HEK293 (cell line): ENCODE results near the gene LGALS3BP.
A peak's percentile ranks its signal among the peaks of the same experiment; 100 is the strongest.

Experiments
- CTCF ChIA-PET: fragments of 350-600 bp; formaldehyde crosslinking; extraction: SDS; loops from one replicate; lab custom pipeline; 2021; ENCODE audit warnings: antibody characterized with exemption; lab: Yijun Ruan, JAX
- POLR2A ChIA-PET: fragments of 300-600 bp; formaldehyde crosslinking; extraction: SDS; loops from one replicate; lab custom pipeline; 2020; ENCODE audit warnings: antibody characterized with exemption, inconsistent platforms; lab: Yijun Ruan, JAX
- H3K27ac ChIP-seq: fragments of 200-500 bp; sonication (Bioruptor generic); 2 replicates; pipeline ENCODE4 v1.5.1; 2014; ENCODE audit warnings: low read depth, low read length, control low read depth, inconsistent platforms; ENCODE audit errors: extremely low read depth
- H3K36me3 ChIP-seq, 2 experiments: fragments of 200-500 bp in 1 of 2; sonication (Bioruptor generic) in 1 of 2; 1 replicate in 1 of 2; 2 replicates in 1 of 2; pipeline ENCODE4 v1.5.1; 2014 to 2017; ENCODE audit warnings: inconsistent platforms in 2 of 2, low read length in 2 of 2; ENCODE audit not compliant: control insufficient read depth in 2 of 2, insufficient read depth in 1 of 2
- H3K4me1 ChIP-seq: fragments of 200-500 bp; sonication (Bioruptor generic); 2 replicates; pipeline ENCODE4 v1.5.1; 2014; ENCODE audit warnings: mild to moderate bottlenecking, low read length, inconsistent platforms; ENCODE audit not compliant: control insufficient read depth, insufficient read depth
- H3K4me3 ChIP-seq: 2 replicates; pipeline ENCODE4 v1.5.1; 2011; ENCODE audit warnings: low read depth, mild to moderate bottlenecking, control low read depth, low read length, moderate library complexity
- H3K9me3 ChIP-seq: fragments of 200-500 bp; sonication (Bioruptor generic); 2 replicates; pipeline ENCODE4 v1.5.1; 2014; ENCODE audit warnings: low read depth, low read length, inconsistent platforms; ENCODE audit not compliant: control insufficient read depth, insufficient read depth
- IKZF3 ChIP-seq: fragments of 450-650 bp; IDR thresholded peaks from 2 replicates; pipeline ENCODE4 v1.5.0; 2018; ENCODE audit warnings: missing biosample characterization, mild to moderate bottlenecking, missing genetic modification characterization, moderate library complexity
- OSR2 ChIP-seq: fragments of 450-650 bp; formaldehyde crosslinking; IDR thresholded peaks from 2 replicates; pipeline ENCODE4 v1.5.1; 2016; ENCODE audit warnings: missing biosample characterization, missing genetic modification characterization
- PRDM1 ChIP-seq: fragments of 450-650 bp; formaldehyde crosslinking; IDR thresholded peaks from 2 replicates; pipeline ENCODE4; 2016; ENCODE audit warnings: missing biosample characterization, missing genetic modification characterization
- PRDM10 ChIP-seq: fragments of 450-650 bp; formaldehyde crosslinking; IDR thresholded peaks from 2 replicates; pipeline ENCODE4 v1.5.1; 2016; ENCODE audit warnings: missing biosample characterization, missing genetic modification characterization
- SCRT2 ChIP-seq: fragments of 450-650 bp; formaldehyde crosslinking; IDR thresholded peaks from 2 replicates; pipeline ENCODE4 v1.5.1; 2016; ENCODE audit warnings: missing biosample characterization, missing genetic modification characterization
- TRIM28 ChIP-seq: IDR thresholded peaks from 2 replicates; pipeline ENCODE4 v1.6.1; 2011; ENCODE audit warnings: low read length, control low read depth, borderline replicate concordance
- ZEB2 ChIP-seq: fragments of 450-650 bp; formaldehyde crosslinking; IDR thresholded peaks from 2 replicates; pipeline ENCODE4 v1.5.1; 2016; ENCODE audit warnings: missing biosample characterization, missing genetic modification characterization
- ZFP37 ChIP-seq: fragments of 450-650 bp; formaldehyde crosslinking; IDR thresholded peaks from 2 replicates; pipeline ENCODE4 v1.5.1; 2016; ENCODE audit warnings: missing biosample characterization, missing genetic modification characterization
- ZFP69B ChIP-seq: fragments of 450-650 bp; formaldehyde crosslinking; IDR thresholded peaks from 2 replicates; pipeline ENCODE4 v1.5.1; 2016; ENCODE audit warnings: missing biosample characterization, missing genetic modification characterization
- ZNF10 ChIP-seq: fragments of 450-650 bp; formaldehyde crosslinking; IDR thresholded peaks from 2 replicates; pipeline ENCODE4 v1.5.1; 2017; ENCODE audit warnings: missing biosample characterization, missing genetic modification characterization
- ZNF175 ChIP-seq: fragments of 450-650 bp; formaldehyde crosslinking; IDR thresholded peaks from 2 replicates; pipeline ENCODE4 v1.5.1; 2016; ENCODE audit warnings: missing biosample characterization, missing genetic modification characterization
- ZNF311 ChIP-seq: fragments of 450-650 bp; formaldehyde crosslinking; IDR thresholded peaks from 2 replicates; pipeline ENCODE4 v1.5.1; 2017; ENCODE audit warnings: missing biosample characterization, missing genetic modification characterization, borderline replicate concordance
- ZNF324 ChIP-seq: fragments of 450-650 bp; formaldehyde crosslinking; IDR thresholded peaks from 2 replicates; pipeline ENCODE4 v1.5.1; 2016; ENCODE audit warnings: missing biosample characterization, missing genetic modification characterization
- ZNF335 ChIP-seq: fragments of 450-650 bp; formaldehyde crosslinking; conservative IDR thresholded peaks from 2 replicates; pipeline ENCODE4 v1.5.1; 2016; ENCODE audit warnings: missing biosample characterization, missing genetic modification characterization
- ZNF366 ChIP-seq: fragments of 450-650 bp; formaldehyde crosslinking; conservative IDR thresholded peaks from 2 replicates; pipeline ENCODE4 v1.5.1; 2016; ENCODE audit warnings: missing biosample characterization, missing genetic modification characterization
- ZNF394 ChIP-seq: fragments of 450-650 bp; formaldehyde crosslinking; IDR thresholded peaks from 2 replicates; pipeline ENCODE4 v1.5.1; 2016; ENCODE audit warnings: missing biosample characterization, missing genetic modification characterization, mild to moderate bottlenecking, moderate library complexity, borderline replicate concordance
- ZNF629 ChIP-seq: fragments of 450-650 bp; formaldehyde crosslinking; IDR thresholded peaks from 2 replicates; pipeline ENCODE4 v1.5.1; 2017; ENCODE audit warnings: missing biosample characterization, missing genetic modification characterization
- ZNF654 ChIP-seq: fragments of 450-650 bp; formaldehyde crosslinking; IDR thresholded peaks from 2 replicates; pipeline ENCODE4 v1.5.1; 2016; ENCODE audit warnings: low read depth, missing biosample characterization, missing genetic modification characterization
- ZNF660 ChIP-seq: fragments of 450-650 bp; IDR thresholded peaks from 2 replicates; pipeline ENCODE4 v1.5.1; 2018; ENCODE audit warnings: missing biosample characterization, mild to moderate bottlenecking, missing genetic modification characterization
- ZNF692 ChIP-seq: fragments of 450-650 bp; formaldehyde crosslinking; IDR thresholded peaks from 2 replicates; pipeline ENCODE4 v1.5.1; 2016; ENCODE audit warnings: missing biosample characterization, missing genetic modification characterization
- ZNF701 ChIP-seq: fragments of 450-650 bp; formaldehyde crosslinking; IDR thresholded peaks from 2 replicates; pipeline ENCODE4 v1.5.1; 2016; ENCODE audit warnings: missing biosample characterization, missing genetic modification characterization
- ZSCAN23 ChIP-seq: fragments of 450-650 bp; formaldehyde crosslinking; IDR thresholded peaks from 2 replicates; pipeline ENCODE4 v1.5.1; 2016; ENCODE audit warnings: missing biosample characterization, missing genetic modification characterization
- ZSCAN30 ChIP-seq: fragments of 450-650 bp; IDR thresholded peaks from 2 replicates; pipeline ENCODE4 v1.5.1; 2018; ENCODE audit warnings: missing biosample characterization, mild to moderate bottlenecking, missing genetic modification characterization, moderate library complexity
- TF ChIP-seq, protein P1 (sequence below): fragments of 450-650 bp; formaldehyde crosslinking; IDR thresholded peaks from 2 replicates; pipeline ENCODE4 v1.5.1; 2016; ENCODE audit warnings: missing biosample characterization, missing genetic modification characterization
- TF ChIP-seq, protein P2 (sequence below): fragments of 450-650 bp; formaldehyde crosslinking; IDR thresholded peaks from 2 replicates; pipeline ENCODE4 v1.5.1; 2016; ENCODE audit warnings: missing biosample characterization, missing genetic modification characterization

LGALS3BP gene

GRCh38 chr17:78986649-78987328, 7.1 kb upstream of the LGALS3BP start:
- H3K36me3 ChIP-seq, result peaks cover 4 to 19% of the 10 kb centered on the region in 2 experiments
- ChIA-PET POLR2A (interaction anchor here (0.6 to 1.3 kb wide), 5 partner anchors 9 to 763 kb away, joined by 3 to 11 read pairs (median 3); partner anchors contain the start of gene CANT1), CTCF (interaction anchor here (0.7 to 4.6 kb wide), 7 partner anchors 9 to 414 kb away, joined by 3 to 24 read pairs (median 6); partner anchors contain the start of gene CANT1)
- H3K4me1 ChIP-seq, result peaks cover 7% of the 10 kb centered on the region; the same call in 1 of the 2 replicates
- H3K4me3 ChIP-seq, result peak overlapping the region; percentile 22
- H3K27ac ChIP-seq, result 0 out of 2 replicates have a peak overlapping the region, but pooled peaks have one; percentile 0
- TF ChIP-seq ZNF335 (tag by site-specific recombination), result peak; percentile 74
- TF ChIP-seq ZNF366 (tag by site-specific recombination), result 0 out of 2 replicates have a peak, but pooled peaks have one; percentile 11
- TF ChIP-seq ZNF324 (tag by site-specific recombination), result no peak
- peak; percentile 87 for TF ChIP-seq PRDM10 (tag by site-specific recombination)
- TF ChIP-seq ZNF394 (tag by site-specific recombination), result no peak
- TF ChIP-seq SCRT2 (tag by site-specific recombination), result no peak
- TF ChIP-seq ZFP69B (tag by site-specific recombination), result peak; percentile 87; the same call in 1 of the 2 replicates
- TF ChIP-seq OSR2 (tag by site-specific recombination), result peak; percentile 67; the same call in 1 of the 2 replicates
- TF ChIP-seq ZNF10 (tag by site-specific recombination), result peak; percentile 49; the same call in 1 of the 2 replicates
- TF ChIP-seq PRDM1 (tag by site-specific recombination), result peak; percentile 53; the same call in 1 of the 2 replicates
- TF ChIP-seq ZNF692 (tag by site-specific recombination), result peak; percentile 50; the same call in 1 of the 2 replicates
- TF ChIP-seq, protein P1, sequence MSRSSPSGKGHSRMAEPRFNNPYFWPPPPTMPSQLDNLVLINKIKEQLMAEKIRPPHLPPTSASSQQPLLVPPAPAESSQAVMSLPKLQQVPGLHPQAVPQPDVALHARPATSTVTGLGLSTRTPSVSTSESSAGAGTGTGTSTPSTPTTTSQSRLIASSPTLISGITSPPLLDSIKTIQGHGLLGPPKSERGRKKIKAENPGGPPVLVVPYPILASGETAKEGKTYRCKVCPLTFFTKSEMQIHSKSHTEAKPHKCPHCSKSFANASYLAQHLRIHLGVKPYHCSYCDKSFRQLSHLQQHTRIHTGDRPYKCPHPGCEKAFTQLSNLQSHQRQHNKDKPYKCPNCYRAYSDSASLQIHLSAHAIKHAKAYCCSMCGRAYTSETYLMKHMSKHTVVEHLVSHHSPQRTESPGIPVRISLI, result peak; percentile 83; the same call in 1 of the 2 replicates
- TF ChIP-seq IKZF3 (tag by site-specific recombination), result 0 out of 2 replicates have a peak, but pooled peaks have one; percentile 30
- no peaks in the 10 kb centered on the region for H3K9me3 ChIP-seq

DNA sequence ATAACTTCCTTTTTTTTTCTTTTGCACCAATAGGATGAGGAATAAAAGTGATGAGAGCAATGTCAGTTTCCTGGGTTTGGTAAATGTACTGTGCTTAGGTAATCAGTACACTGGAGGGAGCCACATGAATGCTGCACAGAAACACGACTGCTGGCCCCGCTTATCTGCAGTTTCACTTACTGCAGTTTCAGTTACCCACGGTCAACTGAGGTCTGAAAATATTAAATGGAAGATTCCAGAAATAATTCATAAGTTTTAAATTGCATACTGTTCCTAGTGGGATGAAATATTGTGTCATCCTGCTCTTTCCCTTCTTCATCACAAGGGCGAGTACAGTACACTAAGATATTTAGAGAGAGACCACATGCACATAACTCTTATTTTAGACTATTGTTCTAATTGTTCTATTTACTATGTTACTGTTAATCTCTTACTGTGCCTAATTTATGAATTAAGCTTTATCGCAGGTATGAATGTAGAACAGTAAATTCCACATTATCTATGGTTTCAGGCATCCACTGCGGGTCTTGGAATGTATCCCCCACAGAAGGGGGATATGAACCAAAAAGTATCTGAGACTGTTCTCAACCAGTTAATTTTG, 6.4 kb upstream of the LGALS3BP start:
- POLR2A ChIA-PET, result interaction anchor here (0.6 to 1.3 kb wide), 2 partner anchors 24 to 763 kb away, joined by 3 to 6 read pairs; partner anchors contain the start of gene CANT1
- Histone ChIP-seq H3K4me3 (no peak overlapping the region), H3K4me1 (peaks cover 7% of the 10 kb centered on the region; the same call in 1 of the 2 replicates)
- TF ChIP-seq ZNF311 (tag by site-specific recombination), result no peak
- TF ChIP-seq ZNF701 (tag by site-specific recombination), result no peak
- no peak for TF ChIP-seq ZFP37 (tag by site-specific recombination)
- no peak for TF ChIP-seq ZSCAN23 (tag by site-specific recombination)
- TF ChIP-seq TRIM28, result peak; percentile 76
- TF ChIP-seq, protein P2, sequence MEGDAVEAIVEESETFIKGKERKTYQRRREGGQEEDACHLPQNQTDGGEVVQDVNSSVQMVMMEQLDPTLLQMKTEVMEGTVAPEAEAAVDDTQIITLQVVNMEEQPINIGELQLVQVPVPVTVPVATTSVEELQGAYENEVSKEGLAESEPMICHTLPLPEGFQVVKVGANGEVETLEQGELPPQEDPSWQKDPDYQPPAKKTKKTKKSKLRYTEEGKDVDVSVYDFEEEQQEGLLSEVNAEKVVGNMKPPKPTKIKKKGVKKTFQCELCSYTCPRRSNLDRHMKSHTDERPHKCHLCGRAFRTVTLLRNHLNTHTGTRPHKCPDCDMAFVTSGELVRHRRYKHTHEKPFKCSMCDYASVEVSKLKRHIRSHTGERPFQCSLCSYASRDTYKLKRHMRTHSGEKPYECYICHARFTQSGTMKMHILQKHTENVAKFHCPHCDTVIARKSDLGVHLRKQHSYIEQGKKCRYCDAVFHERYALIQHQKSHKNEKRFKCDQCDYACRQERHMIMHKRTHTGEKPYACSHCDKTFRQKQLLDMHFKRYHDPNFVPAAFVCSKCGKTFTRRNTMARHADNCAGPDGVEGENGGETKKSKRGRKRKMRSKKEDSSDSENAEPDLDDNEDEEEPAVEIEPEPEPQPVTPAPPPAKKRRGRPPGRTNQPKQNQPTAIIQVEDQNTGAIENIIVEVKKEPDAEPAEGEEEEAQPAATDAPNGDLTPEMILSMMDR (tag by site-specific recombination), result peak; percentile 34; the same call in 1 of the 2 replicates
- TF ChIP-seq ZNF629 (tag by site-specific recombination), result no peak
- no peak for TF ChIP-seq ZNF175
- 0 out of 2 replicates have a peak, but pooled peaks have one; percentile 43 for TF ChIP-seq ZNF660 (tag by site-specific recombination)
- TF ChIP-seq ZEB2 (tag by site-specific recombination), result no peak
- TF ChIP-seq ZSCAN30, result 0 out of 2 replicates have a peak, but pooled peaks have one; percentile 36
- TF ChIP-seq ZNF654, result peak; percentile 50

More for the DNA sequence above, 6.4 kb upstream of the LGALS3BP start:
- CTCF ChIA-PET, result interaction anchor here (0.6 to 4.6 kb wide), 10 partner anchors 10 to 492 kb away, joined by 3 to 24 read pairs (median 4); partner anchors contain the start of gene CANT1
- peaks cover 4 to 13% of the 10 kb centered on the region in 2 experiments for H3K36me3 ChIP-seq
- H3K9me3 ChIP-seq, result no peaks in the 10 kb centered on the region
- no peak overlapping the region for H3K27ac ChIP-seq
